HCT116 (cell line): ENCODE data around the gene TNRC6B. TPM values are rescaled to one million over a fixed set of nuclear protein-coding genes. Genes with fewer than 3 reads are reported as not detected.

ENCODE experiments used
- ATAC-seq: fragments of 200-7000 bp; cut with Tn5 transposase; 2 replicates; pipeline ENCODE4 v1.9.1; 2020; ENCODE audit warnings: mild to moderate bottlenecking, moderate library complexity
- BruUV-seq: library from RNA; stranded (reverse); fragments of 400-500 nt; replicated peaks from 2 replicates; lab custom pipeline; 2021; lab: Mats Ljungman, UMichigan
- CTCF ChIA-PET: fragments of 300-600 bp; sonication (Branson Sonifier 250); formaldehyde crosslinking; loops from one replicate; lab custom pipeline; 2021; ENCODE audit warnings: antibody characterized with exemption; lab: Charles Lee
- POLR2A ChIA-PET: fragments of 300-600, 350-600 bp; sonication (Branson Sonifier 250); formaldehyde crosslinking; loops from one replicate; lab custom pipeline; 2021; ENCODE audit warnings: antibody characterized with exemption; lab: Charles Lee
- RAD21 ChIA-PET, 2 experiments: fragments of 300-600 bp; sonication (Branson Sonifier 250); formaldehyde crosslinking; loops; one replicate each; lab custom pipeline; 2023; ENCODE audit warnings: low total read pairs in 2 of 2; ENCODE audit not compliant: uncharacterized antibody in 2 of 2, unreplicated experiment in 2 of 2, low non-redundant PET in 1 of 2; lab: Charles Lee
- DNase-seq: peaks from one replicate; pipeline ENCODE4 v3.0.0-alpha.2; 2010; ENCODE audit warnings: low read depth, low spot score
- H2AFZ ChIP-seq: fragments of 200-600 bp; shearing (Covaris generic), sonication (generic); 2 replicates; pipeline ENCODE4 v1.6.1; 2017; ENCODE audit warnings: low read depth, mixed run types, mixed read lengths, antibody characterized with exemption, low read length; ENCODE audit not compliant: poor library complexity, severe bottlenecking
- H3K27ac ChIP-seq: 2 replicates; pipeline ENCODE4 v1.5.1; 2012; ENCODE audit warnings: low read depth, low read length
- H3K27me3 ChIP-seq: fragments of 200-600 bp; sonication (generic); 2 replicates; pipeline ENCODE4 v1.6.1; 2016; ENCODE audit warnings: mixed run types, low read length, mixed read lengths; ENCODE audit not compliant: insufficient read depth
- H3K36me3 ChIP-seq, 2 experiments: fragments of 200-500 bp in 1 of 2; fragments of 200-600 bp in 1 of 2; sonication (Bioruptor generic) in 1 of 2; sonication (generic) in 1 of 2; 2 replicates each; pipeline versions ENCODE4 v1.5.1 to v1.6.1; 2014 to 2016; ENCODE audit warnings: low read length in 2 of 2, inconsistent platforms in 1 of 2, mixed read lengths in 1 of 2, mixed run types in 1 of 2; ENCODE audit not compliant: insufficient read depth in 2 of 2, control insufficient read depth in 1 of 2
- H3K4me1 ChIP-seq, 2 experiments: fragments of 200-600 bp in 1 of 2; sonication (generic) in 1 of 2; 2 replicates each; pipeline versions ENCODE4 v1.5.1 to v1.6.1; 2012 to 2017; ENCODE audit warnings: low read length in 2 of 2, inconsistent platforms in 1 of 2, mild to moderate bottlenecking in 1 of 2, mixed read lengths in 1 of 2, mixed run types in 1 of 2, moderate library complexity in 1 of 2; ENCODE audit not compliant: insufficient read depth in 2 of 2, control insufficient read depth in 1 of 2
- H3K4me2 ChIP-seq: fragments of 200-600 bp; sonication (generic); 2 replicates; pipeline ENCODE4 v1.6.1; 2017; ENCODE audit warnings: mixed run types, low read length, mixed read lengths
- H3K4me3 ChIP-seq, 2 experiments: fragments of 200-600 bp in 1 of 2; sonication (generic) in 1 of 2; replicated peaks in 1 of 2; 2 replicates each; pipeline ENCODE4 v1.5.1; 2011 to 2016; ENCODE audit warnings: low read length in 2 of 2, control low read depth in 1 of 2, low read depth in 1 of 2, mild to moderate bottlenecking in 1 of 2, mixed read lengths in 1 of 2, mixed run types in 1 of 2
- H3K79me2 ChIP-seq: fragments of 200-600 bp; sonication (generic); 2 replicates; pipeline ENCODE4 v1.6.1; 2017; ENCODE audit warnings: mild to moderate bottlenecking, mixed run types, low read length, moderate library complexity, mixed read lengths; ENCODE audit not compliant: insufficient read depth
- H3K9ac ChIP-seq: fragments of 200-600 bp; sonication (generic); 2 replicates; pipeline ENCODE4 v1.6.1; 2016; ENCODE audit warnings: low read length, mixed read lengths
- H3K9me2 ChIP-seq: fragments of 200-600 bp; sonication (generic), shearing (Covaris generic); 2 replicates; pipeline ENCODE4 v1.6.1; 2017; ENCODE audit warnings: mixed run types, mild to moderate bottlenecking, moderate library complexity; ENCODE audit not compliant: insufficient read depth
- H3K9me3 ChIP-seq, 2 experiments: fragments of 200-500 bp in 1 of 2; fragments of 200-600 bp in 1 of 2; sonication (Bioruptor generic) in 1 of 2; sonication (generic) in 1 of 2; 2 replicates each; pipeline ENCODE4 v1.6.1; 2014 to 2017; ENCODE audit warnings: low read length in 2 of 2, mixed read lengths in 2 of 2, inconsistent platforms in 1 of 2, low read depth in 1 of 2, mild to moderate bottlenecking in 1 of 2, mixed run types in 1 of 2, moderate library complexity in 1 of 2; ENCODE audit not compliant: control insufficient read depth in 1 of 2, insufficient read depth in 1 of 2
- H4K20me1 ChIP-seq: fragments of 200-600 bp; sonication (generic), shearing (Covaris generic); 2 replicates; pipeline ENCODE4 v1.6.1; 2017; ENCODE audit warnings: mixed run types, mild to moderate bottlenecking, moderate library complexity; ENCODE audit not compliant: insufficient read depth
- CBX3 ChIP-seq: IDR thresholded peaks from 2 replicates; pipeline ENCODE4 v1.6.1; 2012; ENCODE audit warnings: low read depth
- FOSL1 ChIP-seq: IDR thresholded peaks from 2 replicates; pipeline ENCODE4 v1.6.1; 2012; ENCODE audit warnings: low read depth
- RAD21 ChIP-seq: IDR thresholded peaks from 2 replicates; pipeline ENCODE4 v1.6.1; 2012; ENCODE audit warnings: low read depth, mild to moderate bottlenecking
- intact Hi-C: fragments of 100-400 bp; cut with micrococcal nuclease; formaldehyde crosslinking; loops from 2 replicates; pipeline ENCODE4 v1.10.0; 2022
- total RNA-seq: library from RNA; stranded (reverse); gene quantifications from one replicate; pipeline ENCODE4 v1.2.1, GENCODE V29; 2021; ENCODE audit not compliant: unreplicated experiment
- TF ChIP-seq, protein P1 (sequence below), 3 experiments: fragments of 200-600 bp in 1 of 3; sonication (generic) in 1 of 3; IDR thresholded peaks in 2 of 3; conservative IDR thresholded peaks in 1 of 3; 2 replicates each; pipeline ENCODE4 v1.5.1; 2012 to 2017; ENCODE audit warnings: low read depth in 2 of 3, low read length in 2 of 3, antibody characterized with exemption in 1 of 3, borderline replicate concordance in 1 of 3, control low read depth in 1 of 3, mild to moderate bottlenecking in 1 of 3, mixed read lengths in 1 of 3, mixed run types in 1 of 3, moderate library complexity in 1 of 3; ENCODE audit not compliant: insufficient read depth in 1 of 3

TNRC6B gene
- total RNA-seq, 1 experiment from 2014 or later: 29.8 TPM

GRCh38 chr22:40347300-40347699 is 169.6 kb downstream of the TNRC6B start (continued):
- no peak for TF ChIP-seq FOSL1

- ATAC-seq: peak; percentile 28; the same call in 1 of the 2 replicates
- Histone ChIP-seq H3K9ac (peak overlapping the region; percentile 74), H3K4me3 (peak overlapping the region; percentile 72 to 96), H4K20me1 (no peaks in the 10 kb centered on the region), H3K27me3 (no peaks in the 10 kb centered on the region), H3K4me1 (peaks cover 8 to 17% of the 10 kb centered on the region in 2 experiments; a peak in 3 of 4 replicates), H3K36me3 (peaks cover 17 to 18% of the 10 kb centered on the region in 2 experiments; a peak in 3 of 4 replicates), H3K9me3 (no peaks in the 10 kb centered on the region), H2AFZ (no peak overlapping the region), H3K79me2 (peaks cover 58% of the 10 kb centered on the region), H3K27ac (peak overlapping the region; percentile 92; the same call in 1 of the 2 replicates), H3K9me2 (no peaks in the 10 kb centered on the region), H3K4me2 (peak overlapping the region; percentile 85)
- ChIA-PET POLR2A (interaction anchor here (4.0 kb wide), 1 partner anchor 304 kb away, joined by 18 read pairs; no protein-coding TSS in a partner anchor), CTCF (interaction anchor here (0.6 to 1.8 kb wide), 9 partner anchors 10 to 819 kb away, joined by 3 to 8 read pairs (median 3); no protein-coding TSS in a partner anchor), RAD21 (interaction anchor here (1.3 to 1.4 kb wide), 2 partner anchors 304 to 311 kb away, joined by 5 to 6 read pairs; no protein-coding TSS in a partner anchor)
- TF ChIP-seq CBX3: no peak
- peak; percentile 84 for TF ChIP-seq RAD21
- TF ChIP-seq, protein P1, sequence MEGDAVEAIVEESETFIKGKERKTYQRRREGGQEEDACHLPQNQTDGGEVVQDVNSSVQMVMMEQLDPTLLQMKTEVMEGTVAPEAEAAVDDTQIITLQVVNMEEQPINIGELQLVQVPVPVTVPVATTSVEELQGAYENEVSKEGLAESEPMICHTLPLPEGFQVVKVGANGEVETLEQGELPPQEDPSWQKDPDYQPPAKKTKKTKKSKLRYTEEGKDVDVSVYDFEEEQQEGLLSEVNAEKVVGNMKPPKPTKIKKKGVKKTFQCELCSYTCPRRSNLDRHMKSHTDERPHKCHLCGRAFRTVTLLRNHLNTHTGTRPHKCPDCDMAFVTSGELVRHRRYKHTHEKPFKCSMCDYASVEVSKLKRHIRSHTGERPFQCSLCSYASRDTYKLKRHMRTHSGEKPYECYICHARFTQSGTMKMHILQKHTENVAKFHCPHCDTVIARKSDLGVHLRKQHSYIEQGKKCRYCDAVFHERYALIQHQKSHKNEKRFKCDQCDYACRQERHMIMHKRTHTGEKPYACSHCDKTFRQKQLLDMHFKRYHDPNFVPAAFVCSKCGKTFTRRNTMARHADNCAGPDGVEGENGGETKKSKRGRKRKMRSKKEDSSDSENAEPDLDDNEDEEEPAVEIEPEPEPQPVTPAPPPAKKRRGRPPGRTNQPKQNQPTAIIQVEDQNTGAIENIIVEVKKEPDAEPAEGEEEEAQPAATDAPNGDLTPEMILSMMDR (IDR thresholded peaks at IDR 0.05 in 2 of 3, conservative IDR thresholded peaks at IDR 0.05 in 1 of 3; ENCODE audit: borderline replicate concordance in 1 of 3, insufficient read depth in 1 of 3, low read depth in 2 of 3, low read length in 2 of 3): peak; percentile 34 to 82 (median 79); a peak in 5 of 6 replicates
- intact Hi-C loops: loop anchor here (5.0 to 10.0 kb wide), 2 partner anchors 413 to 816 kb away; partner anchors contain the start of gene RPS19BP1
- peak; percentile 40 for DNase-seq
- BruUV-seq: no TSS peak
Observed at GRCh38 chr22:40348025-40348658, 170.4 kb downstream of the TNRC6B start.
